SU-DHL-6 (cell line): ENCODE data around the gene TBL3.
A peak's percentile ranks its signal among the peaks of the same experiment; 100 is the strongest.

ENCODE experiments used
- CTCF ChIP-seq: fragments of 200-600 bp; sonication (generic); IDR thresholded peaks from one replicate; pipeline ENCODE4 v1.5.1; 2017; ENCODE audit warnings: antibody characterized with exemption, mild to moderate bottlenecking, low read length, moderate library complexity; ENCODE audit not compliant: insufficient read depth, poor library complexity, severe bottlenecking
- EZH2phosphoT487 ChIP-seq: fragments of 200-600 bp; sonication (generic), shearing (Covaris generic); conservative IDR thresholded peaks from 2 replicates; pipeline ENCODE4 v1.6.1; 2018; ENCODE audit warnings: mild to moderate bottlenecking, antibody characterized with exemption, low read length, moderate library complexity, mixed read lengths

DNA sequence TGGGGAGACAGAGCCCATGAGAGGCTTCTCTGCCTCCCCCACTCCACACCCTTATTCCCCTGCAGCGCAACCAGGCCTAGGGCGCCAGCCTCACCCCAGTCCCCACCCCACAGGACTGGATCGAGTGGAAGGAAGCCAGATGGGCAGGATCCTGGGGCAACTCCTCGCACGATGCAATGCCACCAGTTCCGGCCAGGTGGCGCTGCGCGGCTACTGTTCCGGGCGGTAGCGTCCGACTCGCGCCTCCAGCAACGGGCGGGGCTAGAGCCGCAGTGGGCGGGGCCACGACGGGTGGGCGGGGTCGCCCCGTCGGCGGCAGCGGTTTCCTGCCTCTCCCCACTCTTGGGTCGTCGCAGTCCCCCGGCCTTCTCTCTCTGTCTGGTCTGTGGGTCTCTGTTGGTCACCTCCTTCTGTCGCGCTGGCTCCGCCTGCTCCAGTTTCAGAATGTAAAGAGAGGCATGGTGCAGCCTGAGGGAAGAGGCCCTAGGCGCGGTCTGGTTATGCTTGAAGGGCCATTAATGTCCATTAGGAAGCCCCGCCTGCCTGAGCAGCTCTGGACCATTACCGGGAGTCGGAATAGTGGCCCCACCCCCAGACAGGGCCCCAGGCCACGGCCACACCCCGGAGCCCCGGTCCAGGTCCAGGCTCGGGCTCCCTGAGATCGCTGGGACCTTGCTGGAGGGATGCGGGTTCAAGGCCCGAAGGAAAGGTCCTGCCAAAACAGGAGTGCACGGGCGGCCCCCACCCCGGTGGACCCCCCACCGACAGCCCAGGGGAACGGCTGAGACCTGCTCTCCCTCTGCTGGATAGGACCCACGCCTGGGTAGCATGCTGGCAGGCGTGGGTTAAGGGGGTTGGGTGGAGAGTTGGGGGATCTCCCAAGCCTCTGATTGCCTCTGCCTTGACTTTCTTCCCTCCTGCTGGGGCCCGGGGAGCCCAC is 51.5 kb downstream of the TBL3 start:
- TF ChIP-seq CTCF (peak; percentile 90), EZH2phosphoT487 (no peak)
